HepG2 (cell line): ENCODE data around the gene SHLD1.

Experiments used
- CTCF ChIP-seq: sonication (generic); formaldehyde crosslinking; IDR thresholded peaks from 2 replicates; pipeline ENCODE4 v1.5.0; 2020; ENCODE audit warnings: mild to moderate bottlenecking, missing genetic modification reagents, moderate library complexity
- FOSL1 ChIP-seq: sonication (generic); formaldehyde crosslinking; IDR thresholded peaks from 2 replicates; pipeline ENCODE4 v1.9.0; 2021; ENCODE audit warnings: missing genetic modification reagents, borderline replicate concordance
- FOXK2 ChIP-seq: fragments of 450-650 bp; IDR thresholded peaks from 2 replicates; pipeline ENCODE4 v1.6.1; 2016
- GZF1 ChIP-seq: sonication (generic); formaldehyde crosslinking; IDR thresholded peaks from 2 replicates; pipeline ENCODE4 v1.5.1; 2020; ENCODE audit warnings: mild to moderate bottlenecking, missing genetic modification reagents
- HIVEP1 ChIP-seq: sonication (generic); formaldehyde crosslinking; IDR thresholded peaks from 2 replicates; pipeline ENCODE4 v1.4.0; 2020; ENCODE audit warnings: mild to moderate bottlenecking, missing genetic modification reagents
- ZBTB1 ChIP-seq: sonication (generic); formaldehyde crosslinking; IDR thresholded peaks from 2 replicates; pipeline ENCODE4 v1.4.0; 2020; ENCODE audit warnings: missing genetic modification reagents, borderline replicate concordance
- ZBTB20 ChIP-seq: sonication (generic); formaldehyde crosslinking; IDR thresholded peaks from 2 replicates; pipeline ENCODE4 v1.8.1; 2023; ENCODE audit warnings: missing genetic modification reagents, low read depth, mild to moderate bottlenecking, borderline replicate concordance

GRCh38 chr20:5890773-5891441 lies 140.7 kb downstream of the SHLD1 start:
- TF ChIP-seq GZF1 (no peak), FOXK2 (no peak), HIVEP1 (CRISPR knock-in tag) (no peak), FOSL1 (CRISPR knock-in tag) (no peak), CTCF (CRISPR knock-in tag) (no peak), ZBTB20 (CRISPR knock-in tag) (no peak), ZBTB1 (CRISPR knock-in tag) (no peak)
